IMR-90 (cell line): Measurements from ENCODE around the gene CTNNA1. TPM values are rescaled to one million over a fixed set of nuclear protein-coding genes. Genes with fewer than 3 reads are reported as not detected.

Experiments used
- ATAC-seq: fragments of 200-7000 bp; cut with Tn5 transposase; 2 replicates; pipeline ENCODE4 v1.9.1; 2020; ENCODE audit warnings: low read depth, mild to moderate bottlenecking, moderate library complexity
- BruUV-seq: library from RNA; stranded (reverse); fragments of 400-500 nt; replicated peaks from 2 replicates; lab custom pipeline; 2021; lab: Mats Ljungman, UMichigan
- CTCF ChIA-PET: fragments of 300-600 bp; formaldehyde crosslinking; extraction: SDS; loops from one replicate; lab custom pipeline; 2021; ENCODE audit warnings: antibody characterized with exemption; lab: Yijun Ruan, JAX
- POLR2A ChIA-PET: fragments of 300-600 bp; sonication (Branson Sonifier 250); formaldehyde crosslinking; loops from one replicate; lab custom pipeline; 2022; ENCODE audit warnings: antibody characterized with exemption; ENCODE audit not compliant: unreplicated experiment; lab: Charles Lee
- DNase-seq: peaks from one replicate; pipeline ENCODE4 v3.0.0; 2013
- H2AFZ ChIP-seq: replicated peaks from 2 replicates; pipeline ENCODE3; 2013; ENCODE audit warnings: low read length, mild to moderate bottlenecking; ENCODE audit not compliant: poor library complexity
- H2AK5ac ChIP-seq: 2 replicates; pipeline ENCODE4 v1.6.1; 2013; ENCODE audit warnings: low read depth, low read length, inconsistent platforms
- H2AK9ac ChIP-seq: replicated peaks from 2 replicates; pipeline ENCODE3; 2013; ENCODE audit warnings: mild to moderate bottlenecking, low read depth, low read length, moderate library complexity; ENCODE audit not compliant: poor library complexity
- H2BK120ac ChIP-seq: 2 replicates; pipeline ENCODE4 v1.6.1; 2013; ENCODE audit warnings: low read depth, low read length, inconsistent platforms
- H2BK15ac ChIP-seq: 3 replicates; pipeline ENCODE4 v1.6.1; 2013; ENCODE audit warnings: low read depth, low read length, inconsistent platforms
- H2BK20ac ChIP-seq: 2 replicates; pipeline ENCODE4 v1.6.1; 2013; ENCODE audit warnings: low read depth, mild to moderate bottlenecking, inconsistent platforms, low read length, moderate library complexity
- H2BK5ac ChIP-seq: 2 replicates; pipeline ENCODE4 v1.6.1; 2013; ENCODE audit warnings: mild to moderate bottlenecking, low read depth, low read length, inconsistent platforms; ENCODE audit not compliant: poor library complexity, severe bottlenecking
- H3K14ac ChIP-seq: replicated peaks from 2 replicates; pipeline ENCODE4 v1.6.1; 2013; ENCODE audit warnings: low read depth, low read length, inconsistent platforms
- H3K18ac ChIP-seq: 2 replicates; pipeline ENCODE4 v1.6.1; 2013; ENCODE audit warnings: low read depth, low read length, control low read depth
- H3K23ac ChIP-seq: 2 replicates; pipeline ENCODE4 v1.6.1; 2013; ENCODE audit warnings: low read depth, low read length, inconsistent platforms
- H3K27ac ChIP-seq: 2 replicates; pipeline ENCODE4 v1.5.1; 2013; ENCODE audit warnings: mild to moderate bottlenecking, control low read depth, low read length; ENCODE audit not compliant: insufficient read depth
- H3K27me3 ChIP-seq: 2 replicates; pipeline ENCODE4 v1.6.1; 2013; ENCODE audit warnings: low read length; ENCODE audit not compliant: control insufficient read depth, insufficient read depth
- H3K36me3 ChIP-seq: 2 replicates; pipeline ENCODE4 v1.6.1; 2013; ENCODE audit warnings: low read length, mixed read lengths; ENCODE audit not compliant: control insufficient read depth, insufficient read depth
- H3K4ac ChIP-seq: 2 replicates; pipeline ENCODE4 v1.6.1; 2013; ENCODE audit warnings: low read depth, low read length, inconsistent platforms
- H3K4me1 ChIP-seq: 2 replicates; pipeline ENCODE4 v1.6.1; 2013; ENCODE audit warnings: low read length, mixed read lengths; ENCODE audit not compliant: control insufficient read depth, insufficient read depth
- H3K4me2 ChIP-seq: 2 replicates; pipeline ENCODE4 v1.6.1; 2013; ENCODE audit warnings: low read depth, mild to moderate bottlenecking, control low read depth, low read length, moderate library complexity
- H3K4me3 ChIP-seq: 2 replicates; pipeline ENCODE4 v1.5.1; 2013; ENCODE audit warnings: low read depth, mild to moderate bottlenecking, control low read depth, low read length, moderate library complexity; ENCODE audit not compliant: insufficient read depth
- H3K56ac ChIP-seq: 2 replicates; pipeline ENCODE4 v1.6.1; 2013; ENCODE audit warnings: low read length, inconsistent platforms; ENCODE audit not compliant: insufficient read depth; ENCODE audit errors: extremely low read depth
- H3K79me1 ChIP-seq, 2 experiments: 2 replicates each; pipeline ENCODE4 v1.6.1; 2013; ENCODE audit warnings: low read length in 2 of 2, inconsistent platforms in 1 of 2, low read depth in 1 of 2
- H3K9ac ChIP-seq: 2 replicates; pipeline ENCODE4 v1.6.1; 2013; ENCODE audit warnings: low read depth, low read length, control low read depth
- H3K9me1 ChIP-seq: 2 replicates; pipeline ENCODE4 v1.6.1; 2013; ENCODE audit warnings: low read length, inconsistent platforms; ENCODE audit not compliant: insufficient read depth
- H3K9me3 ChIP-seq: 2 replicates; pipeline ENCODE4 v1.6.1; 2013; ENCODE audit warnings: low read length; ENCODE audit not compliant: control insufficient read depth, insufficient read depth
- H4K20me1 ChIP-seq: 2 replicates; pipeline ENCODE4 v1.6.1; 2013; ENCODE audit warnings: low read length, inconsistent platforms; ENCODE audit not compliant: insufficient read depth
- H4K5ac ChIP-seq: 2 replicates; pipeline ENCODE4 v1.6.1; 2013; ENCODE audit warnings: mild to moderate bottlenecking, low read depth, low read length, control low read depth
- H4K8ac ChIP-seq, 2 experiments: 2 replicates each; pipeline ENCODE4 v1.6.1; 2013; ENCODE audit warnings: low read depth in 2 of 2, low read length in 2 of 2, control low read depth in 1 of 2, inconsistent platforms in 1 of 2
- H4K91ac ChIP-seq: 2 replicates; pipeline ENCODE4 v1.6.1; 2013; ENCODE audit warnings: low read depth, low read length, inconsistent platforms; ENCODE audit not compliant: insufficient read depth
- BHLHE40 ChIP-seq: fragments of 150-350 bp; IDR thresholded peaks from 2 replicates; pipeline ENCODE4 v1.6.1; 2016; ENCODE audit warnings: mild to moderate bottlenecking, low read depth, low read length
- CEBPB ChIP-seq: IDR thresholded peaks from 2 replicates; pipeline ENCODE4 v1.6.1; 2012; ENCODE audit warnings: low read depth, low read length, improper control_type of control experiment
- FOS ChIP-seq: fragments of 150-350 bp; IDR thresholded peaks from 2 replicates; pipeline ENCODE4 v1.6.1; 2016; ENCODE audit warnings: low read depth, low read length
- MAFK ChIP-seq: IDR thresholded peaks from 2 replicates; pipeline ENCODE4 v1.6.1; 2012; ENCODE audit warnings: low read depth, low read length, improper control_type of control experiment
- NFE2L2 ChIP-seq: fragments of 150-350 bp; IDR thresholded peaks from 2 replicates; pipeline ENCODE4 v1.6.1; 2016; ENCODE audit warnings: low read depth, mild to moderate bottlenecking, low read length
- WGBS, 2 experiments: methylation state at CpG; one replicate each; pipeline versions ENCODE4 v1.1.5 to v1.1.7; 2013; ENCODE audit warnings: missing lambda C conversion rate in 2 of 2; ENCODE audit not compliant: insufficient read length in 1 of 2; ENCODE audit errors: extremely low coverage in 2 of 2; 5-methylcytosine and 5-hydroxymethylcytosine counted together
- dilution Hi-C: fragments of 300-500 bp; cut with HindIII; formaldehyde crosslinking; loops from one replicate; pipeline ENCODE4 v1.14.3; 2018; ENCODE audit warnings: low sequenced_read_pairs; ENCODE audit not compliant: unreplicated experiment
- in situ Hi-C: fragments of 300-500 bp; cut with MboI; formaldehyde crosslinking; loops from 3 replicates; pipeline ENCODE4 v1.14.3; 2019; ENCODE audit warnings: low sequenced_read_pairs, inconsistent platforms, mixed read lengths
- intact Hi-C: fragments of 100-400 bp; cut with micrococcal nuclease; formaldehyde crosslinking; loops from 2 replicates; pipeline ENCODE4 v1.10.0; 2022
- polyA plus RNA-seq, 3 experiments: library from polyadenylated mRNA; depleted of rRNA; stranded (reverse); fragments of >200 nt; gene quantifications; 2 replicates each; pipeline ENCODE4 v1.2.3, GENCODE V29; 2012; ENCODE audit warnings: low replicate concordance in 1 of 3
- total RNA-seq: library from RNA; depleted of rRNA; stranded (reverse); fragments of >200 nt; gene quantifications from 2 replicates; pipeline ENCODE4 v1.2.3, GENCODE V29; 2012
- TF ChIP-seq, protein P1 (sequence below): fragments of 150-350 bp; IDR thresholded peaks from 2 replicates; pipeline ENCODE4 v1.6.1; 2016; ENCODE audit warnings: low read depth, mild to moderate bottlenecking, low read length, moderate library complexity, borderline replicate concordance
- TF ChIP-seq, protein P2 (sequence below): fragments of 150-350 bp; IDR thresholded peaks from 2 replicates; pipeline ENCODE4 v1.6.1; 2017; ENCODE audit warnings: mild to moderate bottlenecking, antibody characterized with exemption, low read length, low read depth

The CTNNA1 gene
- total and polyA plus RNA-seq, 2 of the 4 experiments (the other 2 are of a cell fraction): 220 to 471 TPM

GRCh38 chr5:138978581-138978980 lies 225.4 kb downstream of the CTNNA1 start:
- Histone ChIP-seq H2BK5ac (peak overlapping the region; percentile 28), H2AK5ac (no peak overlapping the region), H3K23ac (0 out of 2 replicates have a peak overlapping the region, but pooled peaks have one; percentile 52), H4K5ac (no peak overlapping the region), H3K4me1 (peaks cover 13% of the 10 kb centered on the region), H4K20me1 (no peaks in the 10 kb centered on the region), H4K91ac (no peak overlapping the region), H3K9me3 (no peaks in the 10 kb centered on the region), H2BK120ac (no peak overlapping the region), H2BK15ac (no peak overlapping the region), H4K8ac (peak overlapping the region in 1 of 2 experiments; percentile 2; a peak in 1 of 4 replicates), H3K18ac (peak overlapping the region; percentile 44; the same call in 1 of the 2 replicates), H3K36me3 (no peaks in the 10 kb centered on the region), H2BK20ac (no peak overlapping the region), H3K9ac (no peak overlapping the region), H3K4ac (0 out of 2 replicates have a peak overlapping the region, but pooled peaks have one; percentile 19), H3K27ac (no peak overlapping the region), H3K4me2 (no peak overlapping the region), H3K4me3 (no peak overlapping the region), H3K79me1 (peaks cover 0 to 11% of the 10 kb centered on the region in 2 experiments; a peak in 1 of 4 replicates), H2AFZ (no peak overlapping the region), H3K56ac (no peak overlapping the region), H3K9me1 (peaks cover 25% of the 10 kb centered on the region), H3K27me3 (no peaks in the 10 kb centered on the region), H2AK9ac (no peak overlapping the region), H3K14ac (peak overlapping the region; percentile 31; the same call in 1 of the 2 replicates)
- ATAC-seq (no peak), DNase-seq (no peak)
- no TSS peak for BruUV-seq
- intact Hi-C loops (no loop called here), dilution Hi-C loops (no loop called here), in situ Hi-C loops (no loop called here)
- WGBS, 2 experiments: no CpG with 5 or more reads among the region's 1 CpG
- ChIA-PET CTCF (no interaction called here), POLR2A (no interaction called here)
- TF ChIP-seq, protein P1, sequence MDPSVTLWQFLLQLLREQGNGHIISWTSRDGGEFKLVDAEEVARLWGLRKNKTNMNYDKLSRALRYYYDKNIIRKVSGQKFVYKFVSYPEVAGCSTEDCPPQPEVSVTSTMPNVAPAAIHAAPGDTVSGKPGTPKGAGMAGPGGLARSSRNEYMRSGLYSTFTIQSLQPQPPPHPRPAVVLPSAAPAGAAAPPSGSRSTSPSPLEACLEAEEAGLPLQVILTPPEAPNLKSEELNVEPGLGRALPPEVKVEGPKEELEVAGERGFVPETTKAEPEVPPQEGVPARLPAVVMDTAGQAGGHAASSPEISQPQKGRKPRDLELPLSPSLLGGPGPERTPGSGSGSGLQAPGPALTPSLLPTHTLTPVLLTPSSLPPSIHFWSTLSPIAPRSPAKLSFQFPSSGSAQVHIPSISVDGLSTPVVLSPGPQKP: no peak
- TF ChIP-seq BHLHE40 (no peak), MAFK (no peak), FOS (no peak), CEBPB (no peak), NFE2L2 (no peak)
- TF ChIP-seq, protein P2, sequence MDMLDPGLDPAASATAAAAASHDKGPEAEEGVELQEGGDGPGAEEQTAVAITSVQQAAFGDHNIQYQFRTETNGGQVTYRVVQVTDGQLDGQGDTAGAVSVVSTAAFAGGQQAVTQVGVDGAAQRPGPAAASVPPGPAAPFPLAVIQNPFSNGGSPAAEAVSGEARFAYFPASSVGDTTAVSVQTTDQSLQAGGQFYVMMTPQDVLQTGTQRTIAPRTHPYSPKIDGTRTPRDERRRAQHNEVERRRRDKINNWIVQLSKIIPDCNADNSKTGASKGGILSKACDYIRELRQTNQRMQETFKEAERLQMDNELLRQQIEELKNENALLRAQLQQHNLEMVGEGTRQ: no peak
